HepG2 (cell line): ENCODE data around the gene SGCE. TPM values are rescaled to one million over a fixed set of nuclear protein-coding genes. Genes with fewer than 3 reads are reported as not detected.

ENCODE experiments used
- BCL6 ChIP-seq: IDR thresholded peaks from 2 replicates; pipeline ENCODE4 v1.6.1; 2016; ENCODE audit warnings: missing genetic modification reagents, missing compliant biosample characterization
- ELF3 ChIP-seq: IDR thresholded peaks from 2 replicates; pipeline ENCODE4 v1.6.1; 2016; ENCODE audit warnings: missing genetic modification reagents, missing compliant biosample characterization
- FOXK1 ChIP-seq: sonication (generic); formaldehyde crosslinking; IDR thresholded peaks from 2 replicates; pipeline ENCODE4 v1.4.0; 2020; ENCODE audit warnings: low read depth, missing genetic modification reagents, borderline replicate concordance
- FOXO1 ChIP-seq: sonication (generic); formaldehyde crosslinking; IDR thresholded peaks from 2 replicates; pipeline ENCODE4 v1.4.0; 2020; ENCODE audit warnings: missing genetic modification reagents
- HMG20B ChIP-seq: conservative IDR thresholded peaks from 2 replicates; pipeline ENCODE4 v1.6.1; 2016; ENCODE audit warnings: missing genetic modification reagents, missing compliant biosample characterization
- HNF1B ChIP-seq: sonication (generic); formaldehyde crosslinking; IDR thresholded peaks from 2 replicates; pipeline ENCODE4 v1.5.1; 2020; ENCODE audit warnings: mild to moderate bottlenecking, moderate library complexity, missing genetic modification reagents
- HOMEZ ChIP-seq: IDR thresholded peaks from 2 replicates; pipeline ENCODE4 v1.6.1; 2016; ENCODE audit warnings: low read depth
- MBNL3 ChIP-seq: fragments of 250-450 bp; sonication (Bioruptor Pico); conservative IDR thresholded peaks from 2 replicates; pipeline ENCODE4 v1.8.0; 2022; ENCODE audit warnings: mild to moderate bottlenecking, inconsistent platforms
- MEIS1 ChIP-seq: sonication (generic); formaldehyde crosslinking; IDR thresholded peaks from 2 replicates; pipeline ENCODE4 v1.9.0; 2021; ENCODE audit warnings: mild to moderate bottlenecking, missing genetic modification reagents, moderate library complexity, borderline replicate concordance
- MLLT10 ChIP-seq: sonication (generic); formaldehyde crosslinking; IDR thresholded peaks from 2 replicates; pipeline ENCODE4 v1.4.0; 2020; ENCODE audit warnings: missing genetic modification reagents
- NFYB ChIP-seq: sonication (generic); formaldehyde crosslinking; IDR thresholded peaks from 2 replicates; pipeline ENCODE4 v1.4.0; 2020; ENCODE audit warnings: missing genetic modification reagents
- RXRA ChIP-seq: sonication (generic); formaldehyde crosslinking; IDR thresholded peaks from 2 replicates; pipeline ENCODE4 v1.5.1; 2020; ENCODE audit warnings: missing genetic modification reagents
- SRSF1 ChIP-seq: fragments of 200-400 bp; formaldehyde crosslinking; optimal IDR thresholded peaks from 2 replicates; pipeline ENCODE3; 2017; ENCODE audit warnings: mild to moderate bottlenecking, low read depth, low read length, moderate library complexity
- ZBTB7A ChIP-seq: sonication (generic); formaldehyde crosslinking; IDR thresholded peaks from 2 replicates; pipeline ENCODE4 v1.8.0; 2022; ENCODE audit warnings: mild to moderate bottlenecking, missing genetic modification reagents
- ZNF503 ChIP-seq: sonication (generic); formaldehyde crosslinking; IDR thresholded peaks from 2 replicates; pipeline ENCODE4 v1.4.0; 2020; ENCODE audit warnings: missing genetic modification reagents
- ZNF609 ChIP-seq: sonication (generic); formaldehyde crosslinking; IDR thresholded peaks from 2 replicates; pipeline ENCODE4 v1.4.0; 2020; ENCODE audit warnings: mild to moderate bottlenecking, missing genetic modification reagents, borderline replicate concordance
- ZNF761 ChIP-seq: sonication (generic); formaldehyde crosslinking; conservative IDR thresholded peaks from 2 replicates; pipeline ENCODE4 v1.4.0; 2020; ENCODE audit warnings: mild to moderate bottlenecking, missing genetic modification reagents
- polyA plus RNA-seq, 8 experiments: library from polyadenylated mRNA; depleted of rRNA in 3 of 8; stranded (reverse) in 7 of 8; unstranded in 1 of 8; fragments of >200 nt; fragmentation: Illumina TruSeq in 4 of 8; extraction: Trizol in 4 of 8; gene quantifications; 2 replicates each; pipeline versions ENCODE4 v1.2.1 to v1.2.3, GENCODE V29; 2011 to 2016; ENCODE audit warnings: low read depth in 4 of 8, missing spikeins in 1 of 8, mixed read lengths in 1 of 8; ENCODE audit not compliant: insufficient read depth in 1 of 8
- total RNA-seq, 5 experiments: library from RNA; depleted of rRNA; stranded (reverse); fragments of >200 nt; fragmentation: Illumina TruSeq; extraction: Trizol; gene quantifications; 2 replicates each; pipeline ENCODE4 v1.2.3, GENCODE V29; 2016; ENCODE audit warnings: low read depth in 1 of 5

Gene SGCE
- total and polyA plus RNA-seq, 2 of the 13 experiments (the other 11 are each of a cell fraction or from before 2014, with no cell fraction given): 52.3 to 71.1 TPM

GRCh38 chr7:94620703-94621118 lies 35.2 kb downstream of the SGCE start (continued):
- no peak for TF ChIP-seq ZNF503
- no peak for TF ChIP-seq ZNF609 (CRISPR knock-in tag)
- no peak for TF ChIP-seq RXRA (CRISPR knock-in tag)
- TF ChIP-seq HOMEZ (CRISPR knock-in tag): peak; percentile 90; the same call in 1 of the 2 replicates
- TF ChIP-seq SRSF1: no peak
- no peak for TF ChIP-seq ZNF761 (CRISPR knock-in tag)
- peak; percentile 56; the same call in 1 of the 2 replicates for TF ChIP-seq ELF3 (CRISPR knock-in tag)
- peak; percentile 64; the same call in 1 of the 2 replicates for TF ChIP-seq HNF1B (CRISPR knock-in tag)
- TF ChIP-seq FOXK1 (CRISPR knock-in tag): no peak
- TF ChIP-seq MEIS1 (CRISPR knock-in tag): no peak
- peak; percentile 38; the same call in 1 of the 2 replicates for TF ChIP-seq FOXO1
- TF ChIP-seq HMG20B (CRISPR knock-in tag): no peak
- no peak for TF ChIP-seq MLLT10 (CRISPR knock-in tag)
- no peak for TF ChIP-seq MBNL3
- peak; percentile 88 for TF ChIP-seq BCL6 (CRISPR knock-in tag)
- no peak for TF ChIP-seq ZBTB7A (CRISPR knock-in tag)
- TF ChIP-seq NFYB (CRISPR knock-in tag): no peak
